GM23338 (cell line): ENCODE results near the gene SFRP4. TPM values are rescaled to one million over a fixed set of nuclear protein-coding genes. Genes with fewer than 3 reads are reported as not detected.

Experiments used
- ATAC-seq: fragments of 200-7000 bp; cut with Tn5 transposase; 3 replicates; pipeline ENCODE4 v1.9.1; 2020
- DNase-seq: peaks from one replicate; pipeline ENCODE4 v3.0.0-alpha.2; 2015; ENCODE audit warnings: low spot score
- H2AFZ ChIP-seq: fragments of 200-600 bp; sonication (generic); 2 replicates; pipeline ENCODE4 v1.8.0; 2016; ENCODE audit warnings: antibody characterized with exemption, mild to moderate bottlenecking, moderate library complexity
- H3F3A ChIP-seq: fragments of 200-600 bp; sonication (generic); replicated peaks from 2 replicates; pipeline ENCODE4 v1.8.0; 2017; ENCODE audit warnings: antibody characterized with exemption, mixed run types, low read depth
- H3K27ac ChIP-seq: fragments of 200-600 bp; sonication (generic); 2 replicates; pipeline ENCODE4 v1.6.1; 2016; ENCODE audit warnings: low read depth
- H3K27me3 ChIP-seq: fragments of 200-600 bp; sonication (generic); 2 replicates; pipeline ENCODE4 v1.8.0; 2016; ENCODE audit warnings: mild to moderate bottlenecking, mixed run types, moderate library complexity; ENCODE audit not compliant: insufficient read depth
- H3K36me3 ChIP-seq: fragments of 200-600 bp; sonication (generic); 2 replicates; pipeline ENCODE4 v1.8.0; 2016; ENCODE audit warnings: mild to moderate bottlenecking; ENCODE audit not compliant: insufficient read depth
- H3K4me1 ChIP-seq: fragments of 200-600 bp; sonication (generic); 2 replicates; pipeline ENCODE4 v1.8.0; 2016; ENCODE audit warnings: mild to moderate bottlenecking, moderate library complexity; ENCODE audit not compliant: insufficient read depth
- H3K4me2 ChIP-seq: fragments of 200-600 bp; sonication (generic); 2 replicates; pipeline ENCODE4 v1.7.1; 2017; ENCODE audit warnings: mixed run types
- H3K4me3 ChIP-seq: fragments of 200-600 bp; sonication (generic); 2 replicates; pipeline ENCODE4 v1.6.1; 2016; ENCODE audit warnings: mixed run types
- H3K79me2 ChIP-seq: fragments of 200-600 bp; sonication (generic); replicated peaks from 2 replicates; pipeline ENCODE4 v1.8.0; 2017; ENCODE audit warnings: mild to moderate bottlenecking; ENCODE audit not compliant: insufficient read depth
- H3K9me2 ChIP-seq: fragments of 200-600 bp; sonication (generic); 2 replicates; pipeline ENCODE4 v1.8.0; 2017; ENCODE audit not compliant: insufficient read depth
- H4K20me1 ChIP-seq: fragments of 200-600 bp; sonication (generic); replicated peaks from 2 replicates; pipeline ENCODE4 v1.8.0; 2017; ENCODE audit warnings: mild to moderate bottlenecking; ENCODE audit not compliant: insufficient read depth
- H3K27ac Mint-ChIP-seq: 2 replicates; pipeline ENCODE4 v1.8.0; 2020; ENCODE audit warnings: inconsistent platforms, mild to moderate bottlenecking, moderate library complexity, mixed read lengths
- H3K27me3 Mint-ChIP-seq: 3 replicates; pipeline ENCODE4 v1.8.0; 2022; ENCODE audit warnings: low read depth, mild to moderate bottlenecking, moderate library complexity, mixed read lengths, inconsistent platforms; ENCODE audit not compliant: insufficient read depth, poor library complexity
- H3K36me3 Mint-ChIP-seq: 3 replicates; pipeline ENCODE4 v1.8.0; 2021; ENCODE audit warnings: low read depth, mild to moderate bottlenecking, inconsistent platforms, moderate library complexity, mixed read lengths
- H3K4me1 Mint-ChIP-seq: 3 replicates; pipeline ENCODE4 v1.8.0; 2020; ENCODE audit warnings: mild to moderate bottlenecking, inconsistent platforms, mixed read lengths
- H3K4me3 Mint-ChIP-seq: 3 replicates; pipeline ENCODE4 v1.8.0; 2021; ENCODE audit warnings: moderate library complexity, mild to moderate bottlenecking, inconsistent platforms, mixed read lengths
- H3K9me3 Mint-ChIP-seq: 3 replicates; pipeline ENCODE4 v1.8.0; 2020; ENCODE audit warnings: moderate library complexity, mild to moderate bottlenecking, inconsistent platforms, mixed read lengths
- CREB1 ChIP-seq: fragments of 250-450 bp; sonication (Bioruptor Pico); IDR thresholded peaks from 2 replicates; pipeline ENCODE4 v1.5.0; 2020; ENCODE audit warnings: low read depth, mild to moderate bottlenecking, moderate library complexity
- CTCF ChIP-seq, 2 experiments: fragments of 200-600 bp in 1 of 2; sonication (generic) in 1 of 2; conservative IDR thresholded peaks; 2 replicates each; pipeline versions ENCODE4 v1.5.1 to v1.6.1; 2016 to 2017; ENCODE audit warnings: antibody characterized with exemption in 2 of 2, low read depth in 2 of 2, mild to moderate bottlenecking in 2 of 2, moderate library complexity in 1 of 2
- ETS1 ChIP-seq: IDR thresholded peaks from 2 replicates; pipeline ENCODE4 v1.6.1; 2016; ENCODE audit warnings: antibody characterized with exemption
- EZH2 ChIP-seq: fragments of 200-600 bp; sonication (generic); IDR thresholded peaks from one replicate; pipeline ENCODE4 v1.8.0; 2017; ENCODE audit warnings: antibody characterized with exemption, mild to moderate bottlenecking, low read depth; ENCODE audit not compliant: unreplicated experiment
- EZH2phosphoT487 ChIP-seq: fragments of 200-600 bp; sonication (generic); IDR thresholded peaks from one replicate; pipeline ENCODE4 v1.8.1; 2018; ENCODE audit warnings: antibody characterized with exemption; ENCODE audit not compliant: unreplicated experiment
- JUNB ChIP-seq: IDR thresholded peaks from one replicate; pipeline ENCODE4 v1.6.1; 2016; ENCODE audit warnings: antibody characterized with exemption; ENCODE audit not compliant: unreplicated experiment
- NANOG ChIP-seq: IDR thresholded peaks from 2 replicates; pipeline ENCODE4 v1.6.1; 2016; ENCODE audit warnings: antibody characterized with exemption, borderline replicate concordance
- POLR2AphosphoS5 ChIP-seq: IDR thresholded peaks from 2 replicates; pipeline ENCODE4 v1.6.1; 2016; ENCODE audit warnings: antibody characterized with exemption, low read depth
- REST ChIP-seq: IDR thresholded peaks from one replicate; pipeline ENCODE4 v1.6.1; 2018; ENCODE audit warnings: antibody characterized with exemption; ENCODE audit not compliant: unreplicated experiment
- STAT1 ChIP-seq: IDR thresholded peaks from one replicate; pipeline ENCODE4 v1.6.1; 2016; ENCODE audit warnings: antibody characterized with exemption; ENCODE audit not compliant: unreplicated experiment
- ZNF114 ChIP-seq: fragments of 250-450 bp; sonication (Bioruptor Pico); IDR thresholded peaks from 2 replicates; pipeline ENCODE4 v1.5.0; 2020; ENCODE audit warnings: mild to moderate bottlenecking, moderate library complexity
- ZNF331 ChIP-seq: fragments of 250-450 bp; sonication (Bioruptor Pico); IDR thresholded peaks from 2 replicates; pipeline ENCODE4 v1.5.0; 2020; ENCODE audit warnings: low read depth, mild to moderate bottlenecking, moderate library complexity
- ZNF462 ChIP-seq: fragments of 250-450 bp; sonication (Bioruptor Pico); IDR thresholded peaks from 2 replicates; pipeline ENCODE4 v1.5.0; 2020; ENCODE audit warnings: mild to moderate bottlenecking, moderate library complexity
- polyA plus RNA-seq: library from polyadenylated mRNA; unstranded; fragments of >200 nt; fragmentation: Nextera tagmentation; extraction: Ambion mirVana; gene quantifications from 2 replicates; pipeline ENCODE4 v1.2.1, GENCODE V29; 2016
- total RNA-seq: library from RNA; depleted of rRNA; stranded (reverse); fragments of >200 nt; shearing (Covaris generic); gene quantifications from 2 replicates; pipeline ENCODE4 v1.2.3, GENCODE V29; 2014

The SFRP4 gene
- total and polyA plus RNA-seq, 2 experiments from 2014 or later: not detected

GRCh38 chr7:37942934-37943610 is 26.5 kb upstream of the SFRP4 start:
- Histone ChIP-seq H3K27me3 (no peaks in the 10 kb centered on the region), H3F3A (no peaks in the 10 kb centered on the region), H3K79me2 (no peaks in the 10 kb centered on the region), H2AFZ (no peak overlapping the region), H3K4me2 (no peak overlapping the region), H3K9me2 (no peaks in the 10 kb centered on the region), H3K36me3 (no peaks in the 10 kb centered on the region), H3K4me3 (no peak overlapping the region), H3K27ac (no peak overlapping the region), H4K20me1 (no peaks in the 10 kb centered on the region), H3K4me1 (peaks cover 5% of the 10 kb centered on the region; the same call in 1 of the 2 replicates)
- TF ChIP-seq JUNB (no peak), REST (no peak), CTCF (conservative IDR thresholded peaks at IDR 0.05; ENCODE audit: low read depth in 2 of 2) (no peak), ETS1 (no peak), EZH2 (no peak), CREB1 (no peak), ZNF331 (CRISPR knock-in tag) (no peak), STAT1 (no peak), NANOG (no peak), POLR2AphosphoS5 (no peak), ZNF462 (CRISPR knock-in tag) (no peak), ZNF114 (CRISPR knock-in tag) (no peak), EZH2phosphoT487 (no peak)
- H3K27ac Mint-ChIP-seq: no peak overlapping the region
- H3K4me3 Mint-ChIP-seq: no peak overlapping the region
- H3K27me3 Mint-ChIP-seq: no peaks in the 10 kb centered on the region
- ATAC-seq: peak; percentile 98
- DNase-seq: peak; percentile 70
- H3K9me3 Mint-ChIP-seq: peaks cover 2% of the 10 kb centered on the region; the same call in 2 of the 3 replicates
- H3K4me1 Mint-ChIP-seq: peaks cover 7% of the 10 kb centered on the region; the same call in 2 of the 3 replicates
- H3K36me3 Mint-ChIP-seq: no peaks in the 10 kb centered on the region; the same call in 2 of the 3 replicates
